Caki2 (cell line): ENCODE measurements around the gene CTTN. TPM values are rescaled to one million over a fixed set of nuclear protein-coding genes. Genes with fewer than 3 reads are reported as not detected.

Source experiments
- DNase-seq: peaks from one replicate; pipeline ENCODE4 v3.0.0-alpha.2; 2015; ENCODE audit warnings: low read depth
- in situ Hi-C: cut with HindIII; loops from 2 replicates; pipeline ENCODE4 v1.10.0; 2016; ENCODE audit warnings: low sequenced_read_pairs, low pct_unique_long_range_greater_than_20kb, mixed read lengths
- total RNA-seq: library from RNA; depleted of rRNA; stranded (reverse); fragments of >200 nt; shearing (Covaris generic); gene quantifications from 2 replicates; pipeline ENCODE4 v1.2.3, GENCODE V29; 2014; ENCODE audit warnings: low replicate concordance

CTTN gene
- total RNA-seq, 1 experiment from 2014 or later = 145 TPM

GRCh38 chr11:70420008-70420464, 21.7 kb downstream of the CTTN start:
- in situ Hi-C loops = no loop called here

DNA sequence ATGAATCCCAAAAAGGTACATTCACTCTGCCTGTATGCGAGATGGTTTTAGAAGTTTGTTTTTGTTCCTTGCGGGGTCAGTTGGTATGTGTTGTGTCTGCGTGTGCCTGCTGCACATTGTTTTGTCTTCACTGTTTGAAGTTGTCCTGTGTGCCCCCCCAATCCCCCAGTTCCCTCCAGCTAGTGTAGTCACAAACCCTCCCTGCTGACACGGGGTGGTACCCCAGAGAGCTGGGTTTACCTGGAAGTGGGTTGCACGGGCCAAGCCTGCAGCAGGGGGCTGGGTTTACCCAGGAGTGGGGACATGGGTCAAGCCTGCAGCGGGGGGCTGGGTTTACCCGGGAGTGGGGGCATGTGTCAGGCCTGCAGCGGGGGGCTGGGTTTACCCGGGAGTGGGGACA, 22.2 kb downstream of the CTTN start:
- no peak for DNase-seq
- in situ Hi-C loops = no loop called here

More at GRCh38 chr11:70420008-70420464, 21.7 kb downstream of the CTTN start:
- no peak for DNase-seq

- in situ Hi-C loops = no loop called here
- DNase-seq = no peak
Observed at GRCh38 chr11:70421123-70421522, 22.8 kb downstream of the CTTN start.

- DNase-seq = no peak
- in situ Hi-C loops = no loop called here
Observed at GRCh38 chr11:70422692-70423522, 24.6 kb downstream of the CTTN start.

DNA sequence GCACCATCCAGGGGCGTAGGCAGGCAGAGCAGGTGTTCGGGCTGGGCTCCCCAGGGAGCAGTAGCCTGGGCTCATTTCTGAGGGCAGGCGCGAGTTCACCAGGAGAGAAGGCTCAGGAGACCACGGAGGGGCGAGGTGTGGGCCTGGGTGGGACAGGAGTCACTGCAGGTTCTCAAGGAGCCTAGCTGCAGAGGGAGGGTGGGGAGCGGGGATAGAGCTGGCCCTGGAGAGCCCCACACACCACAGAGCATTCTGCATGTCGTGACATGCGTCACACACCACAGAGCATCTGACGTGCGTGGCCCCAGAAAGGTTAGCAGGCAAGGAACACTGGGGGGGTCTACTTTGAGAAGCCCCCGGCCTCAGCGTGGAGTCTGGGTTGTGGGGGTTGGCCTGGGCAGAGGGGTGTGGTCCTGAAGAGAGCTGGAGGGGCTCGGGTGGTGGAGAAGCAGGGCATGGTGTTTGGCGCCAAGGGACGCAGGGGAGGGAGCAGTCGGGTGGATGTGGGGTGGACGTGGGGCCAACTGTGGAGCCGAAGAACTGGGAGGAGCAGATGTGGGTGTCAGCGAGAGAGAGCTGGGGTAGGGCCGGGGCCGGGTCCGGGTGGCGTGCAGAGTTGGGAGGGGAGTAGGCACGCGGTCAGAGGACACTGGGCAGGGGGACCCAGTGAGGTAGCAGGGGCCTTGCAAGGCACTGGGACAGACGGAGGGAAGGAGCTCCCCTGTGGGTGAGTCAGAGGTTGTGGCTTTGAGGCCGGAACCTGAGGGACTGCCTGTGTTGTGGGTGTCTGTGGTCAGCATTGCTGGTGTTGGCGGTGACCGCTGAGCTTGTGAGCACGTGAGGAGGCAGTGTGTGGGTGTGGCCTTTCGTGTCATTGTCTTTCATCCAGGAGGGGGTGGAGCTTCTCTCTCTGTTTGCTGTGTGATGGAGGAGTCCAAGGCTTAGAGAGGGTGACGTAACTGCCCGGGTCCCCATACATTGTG, 25.5 kb downstream of the CTTN start:
- in situ Hi-C loops = no loop called here
- DNase-seq = peak; percentile 73

DNA sequence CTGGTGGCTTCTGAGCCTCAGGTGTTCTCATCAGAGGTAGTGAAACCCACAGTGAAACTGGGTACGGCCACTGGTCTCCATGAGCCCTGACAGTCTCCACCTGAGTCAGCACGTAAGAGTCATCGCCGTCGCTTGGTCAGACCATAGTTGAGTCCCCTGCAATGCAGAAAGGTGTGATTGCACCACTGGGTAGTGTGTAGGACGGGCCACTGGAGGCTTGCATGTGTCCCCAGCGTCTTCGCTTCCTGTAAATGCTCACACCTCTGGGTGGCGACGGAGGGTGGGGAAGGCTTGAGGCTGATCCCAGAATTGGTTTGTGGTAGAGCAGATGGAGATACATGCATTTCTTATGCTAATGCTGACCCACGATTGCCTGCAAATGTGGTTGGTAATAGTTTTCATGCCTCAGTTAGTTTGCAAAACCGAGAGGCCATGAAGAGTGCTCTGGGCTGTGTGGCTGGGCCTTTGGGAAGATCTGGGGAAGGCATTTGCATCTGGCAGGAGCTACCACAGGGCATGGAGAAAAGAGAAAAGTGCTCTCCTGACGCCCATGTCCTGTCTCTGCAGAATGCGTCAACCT, 26.5 kb downstream of the CTTN start:
- DNase-seq = no peak
- in situ Hi-C loops = no loop called here

- DNase-seq = no peak
- in situ Hi-C loops = no loop called here
Observed at GRCh38 chr11:70427436-70427835, 29.1 kb downstream of the CTTN start.

GRCh38 chr11:70428701-70429427, 30.5 kb downstream of the CTTN start:
- DNase-seq = no peak
- in situ Hi-C loops = no loop called here

DNA sequence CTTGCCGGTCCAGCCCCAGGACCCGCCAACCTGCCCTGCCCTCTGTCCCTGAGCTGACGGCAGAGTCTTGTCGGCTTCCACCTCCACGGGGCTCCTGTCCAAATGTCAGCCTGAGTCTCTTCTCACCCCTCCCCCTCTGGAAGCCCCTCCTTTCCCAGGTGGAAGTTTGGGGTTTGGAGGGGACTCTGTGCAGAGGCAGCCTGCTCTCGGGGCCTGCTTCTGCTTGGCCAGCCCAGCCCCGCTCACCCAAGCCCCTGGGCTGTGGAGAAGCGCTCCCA, 31.0 kb downstream of the CTTN start:
- in situ Hi-C loops = no loop called here
- DNase-seq = no peak

DNA sequence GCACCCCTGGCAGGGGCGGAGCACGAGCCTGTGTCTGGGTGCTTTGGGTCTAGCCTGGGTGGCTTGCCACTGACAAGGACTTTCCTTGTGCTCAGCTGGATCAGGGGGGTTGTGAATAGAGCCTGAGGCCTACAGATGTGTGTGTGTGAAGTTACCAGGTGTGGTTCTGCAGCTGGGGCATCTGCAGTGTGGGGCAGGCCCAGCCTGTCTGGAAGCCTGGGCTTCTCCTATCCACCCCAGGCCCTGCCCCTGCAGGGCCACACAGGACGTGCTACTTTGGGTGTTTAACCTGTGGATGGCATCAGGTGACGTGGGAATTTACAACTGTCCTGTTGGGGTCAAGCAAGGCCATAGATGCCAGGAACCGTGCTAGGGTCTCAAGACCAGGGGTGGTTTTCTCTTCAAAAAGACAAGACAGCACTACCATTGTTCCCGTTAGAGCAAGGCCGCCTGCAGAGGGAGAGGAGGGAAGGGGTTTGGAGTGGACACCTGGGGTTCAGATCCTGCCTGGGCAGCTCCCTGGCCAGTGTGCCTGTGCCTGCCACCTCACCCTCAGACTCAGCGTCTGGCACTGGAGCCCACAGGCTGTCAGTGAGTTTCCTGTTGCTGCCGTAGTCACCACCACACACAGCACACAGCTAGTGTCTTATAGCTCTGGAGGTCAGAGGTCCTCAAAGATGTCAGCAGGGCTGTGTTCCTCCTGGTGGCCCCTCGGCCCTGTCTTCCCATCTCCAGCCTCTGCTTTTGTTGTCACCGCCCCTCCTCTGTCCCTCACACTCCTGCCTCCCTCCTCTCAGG, 31.6 kb downstream of the CTTN start:
- in situ Hi-C loops = no loop called here
- no peak for DNase-seq

DNA sequence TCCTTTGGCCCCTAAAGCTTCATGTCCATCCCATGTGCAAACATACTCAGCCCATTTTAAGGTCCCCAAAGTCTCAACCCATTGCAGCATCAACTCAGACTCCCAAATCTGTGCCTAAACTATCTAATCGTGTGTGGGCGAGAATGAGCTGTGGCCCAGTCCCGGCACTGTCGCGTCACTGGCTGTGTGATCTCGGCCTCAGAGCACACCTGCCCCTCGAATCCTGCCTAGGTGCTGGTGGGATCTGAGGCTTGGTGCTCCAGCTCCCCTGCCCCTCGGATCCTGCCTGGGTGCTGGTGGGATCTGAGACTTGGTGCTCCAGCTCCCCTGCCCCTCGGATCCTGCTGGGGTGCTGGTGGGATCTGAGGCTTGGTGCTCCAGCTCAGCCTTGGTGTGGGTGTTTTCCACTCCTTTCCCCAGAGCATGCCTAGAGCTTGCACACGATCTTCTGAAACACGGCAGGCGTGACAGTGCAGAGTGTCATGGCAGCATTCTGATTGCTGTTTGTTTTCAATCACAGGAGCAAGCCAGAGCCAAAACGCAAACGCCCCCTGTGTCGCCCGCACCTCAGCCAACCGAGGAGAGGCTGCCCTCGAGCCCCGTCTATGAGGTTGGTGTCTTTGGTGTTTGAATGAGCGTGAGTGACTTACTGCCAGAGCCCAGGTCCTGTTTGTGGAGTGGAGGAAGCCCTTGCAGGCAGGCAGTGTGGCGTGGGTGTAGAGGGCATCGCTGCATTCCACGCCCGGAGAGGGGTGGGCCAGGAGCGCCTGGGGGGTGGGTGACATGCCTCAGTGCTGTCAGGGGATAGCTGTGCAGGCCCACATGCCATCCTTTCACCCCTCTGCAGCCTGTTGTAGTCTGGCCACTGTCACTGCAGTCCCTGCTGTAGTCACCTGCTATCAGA, 32.6 kb downstream of the CTTN start:
- in situ Hi-C loops = no loop called here
- DNase-seq = no peak

DNA sequence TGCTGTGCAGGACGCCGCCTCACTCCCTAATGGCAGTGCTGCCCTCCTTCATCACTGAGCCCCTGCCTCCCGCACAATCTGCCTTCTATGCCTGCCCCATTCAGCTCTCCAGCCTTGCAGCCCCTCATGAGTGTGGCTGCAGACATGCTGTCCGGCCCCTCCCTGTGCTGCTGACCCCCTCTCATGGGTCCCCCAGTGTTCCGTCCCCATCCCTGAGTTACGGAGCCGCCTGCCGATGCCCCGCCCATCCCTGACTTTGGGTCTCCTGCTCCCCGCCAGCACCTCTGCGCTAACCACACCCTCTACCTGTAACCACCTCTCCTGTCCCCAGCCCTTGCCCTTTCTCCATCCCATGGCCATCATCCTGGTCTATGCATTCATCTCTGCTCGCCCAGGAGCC, 33.3 kb downstream of the CTTN start:
- in situ Hi-C loops = no loop called here
- no peak for DNase-seq

- in situ Hi-C loops = no loop called here
- DNase-seq = no peak
Observed at GRCh38 chr11:70432065-70432464, 33.7 kb downstream of the CTTN start.

DNA sequence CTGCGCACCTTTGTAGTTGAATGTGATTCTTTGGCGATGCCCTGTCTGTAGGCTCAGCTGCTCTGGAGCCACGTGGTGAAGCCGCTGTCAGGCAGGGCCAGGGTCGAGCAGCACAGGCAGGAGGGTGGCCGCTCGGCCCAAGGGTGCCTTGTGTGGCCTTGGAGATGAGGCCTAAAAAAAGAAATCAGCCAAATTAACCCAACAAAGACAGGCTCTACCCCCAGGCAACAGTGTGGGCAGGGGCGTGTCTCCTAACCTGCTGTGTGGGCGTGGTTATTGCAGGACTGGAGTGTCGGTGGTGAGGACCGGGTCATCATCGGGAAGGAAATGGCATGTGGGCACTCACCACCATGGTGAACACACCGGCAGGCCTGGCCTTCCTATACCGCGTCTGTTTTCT, 34.3 kb downstream of the CTTN start:
- in situ Hi-C loops = no loop called here

DNA sequence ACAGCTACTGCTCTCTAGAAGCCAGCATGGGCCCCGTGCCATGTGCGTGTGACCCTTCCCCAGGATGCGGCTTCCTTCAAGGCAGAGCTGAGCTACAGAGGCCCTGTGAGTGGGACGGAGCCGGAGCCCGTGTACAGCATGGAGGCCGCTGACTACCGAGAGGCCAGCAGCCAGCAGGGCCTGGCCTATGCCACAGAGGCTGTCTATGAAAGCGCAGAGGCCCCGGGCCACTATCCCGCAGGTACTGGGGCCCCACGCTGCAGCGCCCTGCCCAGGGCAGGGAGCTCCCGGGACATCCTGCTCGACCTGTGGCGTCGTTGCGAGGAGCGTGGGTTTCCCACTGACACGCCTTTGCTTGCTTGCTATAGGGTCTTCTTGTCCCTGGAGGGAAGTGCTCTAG, 34.7 kb downstream of the CTTN start:
- DNase-seq = no peak
- in situ Hi-C loops = no loop called here

More for the DNA sequence above, 34.3 kb downstream of the CTTN start:
- DNase-seq = no peak

DNA sequence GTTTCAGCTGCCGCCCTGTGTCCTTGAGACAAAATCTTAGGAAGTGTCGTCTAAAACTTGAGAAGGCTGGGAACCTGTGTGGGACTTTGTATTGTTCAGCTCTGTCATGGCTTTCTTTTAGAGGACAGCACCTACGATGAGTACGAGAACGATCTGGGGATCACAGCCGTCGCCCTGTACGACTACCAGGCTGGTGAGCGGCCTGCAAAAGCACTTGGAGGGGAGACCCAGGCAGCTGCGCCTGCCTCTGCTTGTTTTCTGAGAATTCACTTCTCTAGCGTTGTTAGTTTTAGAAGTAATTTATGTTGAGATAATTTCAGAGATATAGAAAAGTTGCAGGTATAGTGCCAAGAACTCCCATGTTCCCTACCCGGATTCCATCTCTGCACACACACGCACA, 35.2 kb downstream of the CTTN start:
- in situ Hi-C loops = no loop called here
- no peak for DNase-seq
